Raji (cell line): ENCODE data around the gene ITFG1.

Experiments
- POLR2A ChIP-seq: IDR thresholded peaks from 2 replicates; pipeline ENCODE4 v1.6.1; 2011; ENCODE audit warnings: low read depth, low read length, control low read depth; ENCODE audit not compliant: insufficient read depth

Gene ITFG1

GRCh38 chr16:47230296-47230695 lies 230.6 kb downstream of the ITFG1 start:
- no peak for TF ChIP-seq POLR2A

GRCh38 chr16:47229053-47230050 lies 231.5 kb downstream of the ITFG1 start:
- TF ChIP-seq POLR2A: no peak

- no peak for TF ChIP-seq POLR2A
Measured at GRCh38 chr16:47228241-47228640, 232.6 kb downstream of the ITFG1 start.

- no peak for TF ChIP-seq POLR2A
Measured at GRCh38 chr16:47213761-47214440, 247.0 kb downstream of the ITFG1 start.

- TF ChIP-seq POLR2A: no peak
Measured at GRCh38 chr16:47211218-47211617, 249.6 kb downstream of the ITFG1 start.

GRCh38 chr16:47204736-47205504 lies 255.9 kb downstream of the ITFG1 start:
- TF ChIP-seq POLR2A: no peak

GRCh38 chr16:47198180-47198575 lies 262.7 kb downstream of the ITFG1 start:
- no peak for TF ChIP-seq POLR2A

GRCh38 chr16:47197536-47198179 lies 263.2 kb downstream of the ITFG1 start:
- no peak for TF ChIP-seq POLR2A

- TF ChIP-seq POLR2A: no peak
Measured at GRCh38 chr16:47196457-47196856, 264.4 kb downstream of the ITFG1 start.

- no peak for TF ChIP-seq POLR2A
Measured at GRCh38 chr16:47182318-47182717, 278.5 kb downstream of the ITFG1 start.

GRCh38 chr16:47180073-47180472 lies 280.8 kb downstream of the ITFG1 start:
- TF ChIP-seq POLR2A: no peak

GRCh38 chr16:47175152-47175551 lies 285.7 kb downstream of the ITFG1 start:
- no peak for TF ChIP-seq POLR2A

GRCh38 chr16:47162670-47163420 lies 298.0 kb downstream of the ITFG1 start:
- no peak for TF ChIP-seq POLR2A

GRCh38 chr16:47161464-47161863 lies 299.4 kb downstream of the ITFG1 start:
- no peak for TF ChIP-seq POLR2A
